GM12892 (cell line): ENCODE measurements around the gene CISD1.
A peak's percentile ranks its signal among the peaks of the same experiment; 100 is the strongest.

Experiments used
- DNase-seq: peaks from one replicate; pipeline ENCODE4 v3.0.0; 2011; ENCODE audit not compliant: insufficient read length
- FAIRE-seq: peaks from 2 replicates; lab custom pipeline; 2011; peaks lifted over from hg19 to GRCh38; lab: Jason Lieb, UNC
- POLR2A ChIP-seq: IDR thresholded peaks from 2 replicates; pipeline ENCODE4 v1.6.1; 2011; ENCODE audit warnings: low read depth, low read length, control low read depth
- POLR2AphosphoS5 ChIP-seq: IDR thresholded peaks from 2 replicates; pipeline ENCODE4 v1.6.1; 2011; ENCODE audit warnings: low read depth, low read length, control low read depth
- TAF1 ChIP-seq: IDR thresholded peaks from 2 replicates; pipeline ENCODE4 v1.6.1; 2011; ENCODE audit warnings: low read depth, mild to moderate bottlenecking, control low read depth, low read length, borderline replicate concordance

CISD1 gene

DNA sequence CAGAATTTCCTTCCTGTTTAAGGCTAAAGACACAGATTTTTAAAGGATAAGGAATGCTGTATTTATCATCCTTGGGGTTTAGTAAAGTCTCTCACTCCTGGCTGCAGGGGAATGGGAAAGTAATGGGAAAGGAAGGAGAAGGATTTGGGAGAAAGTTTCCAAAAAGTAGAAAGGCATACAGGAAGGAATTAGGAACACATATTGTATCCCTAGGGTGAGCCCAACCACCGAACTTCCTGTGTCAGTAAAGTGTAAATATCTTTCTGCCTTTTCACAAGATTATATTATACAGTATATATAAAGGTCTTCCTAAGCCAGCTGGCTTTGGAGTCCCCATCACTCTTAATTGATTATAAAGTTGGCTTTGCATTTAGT is 53.9 kb downstream of the CISD1 start:
- TF ChIP-seq POLR2AphosphoS5 (no peak), POLR2A (no peak), TAF1 (no peak)
- no peak for FAIRE-seq
- no peak for DNase-seq

- DNase-seq (no peak), FAIRE-seq (no peak)
- TF ChIP-seq TAF1 (no peak), POLR2AphosphoS5 (no peak), POLR2A (no peak)
These were observed 58.0 kb downstream of the CISD1 start for GRCh38 chr10:58326967-58327381.

DNA sequence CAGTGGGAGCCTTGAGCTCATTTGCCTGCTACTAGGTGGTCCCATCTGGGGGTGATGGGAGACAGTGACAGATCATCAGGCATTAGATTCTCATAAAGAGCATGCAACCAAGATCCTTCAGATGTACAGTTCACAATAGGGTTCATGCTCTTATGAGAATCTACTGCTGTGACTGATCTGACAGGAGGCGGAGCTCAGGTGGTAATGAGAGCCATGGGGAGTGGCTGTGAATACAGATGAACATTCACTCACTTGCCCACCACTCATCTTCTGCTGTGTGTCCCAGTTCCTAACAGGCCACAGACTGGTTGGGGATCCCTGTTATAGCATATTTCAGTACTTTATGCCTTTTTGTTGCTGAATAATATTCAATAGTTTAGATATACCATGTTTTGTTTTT is 59.3 kb downstream of the CISD1 start:
- DNase-seq = no peak
- no peak for FAIRE-seq

GRCh38 chr10:58330431-58330830 is 61.5 kb downstream of the CISD1 start:
- FAIRE-seq = no peak
- DNase-seq = no peak
- no peak for TF ChIP-seq TAF1

More for the DNA sequence above, 59.3 kb downstream of the CISD1 start:
- TF ChIP-seq TAF1 (no peak), POLR2A (no peak), POLR2AphosphoS5 (no peak)

DNA sequence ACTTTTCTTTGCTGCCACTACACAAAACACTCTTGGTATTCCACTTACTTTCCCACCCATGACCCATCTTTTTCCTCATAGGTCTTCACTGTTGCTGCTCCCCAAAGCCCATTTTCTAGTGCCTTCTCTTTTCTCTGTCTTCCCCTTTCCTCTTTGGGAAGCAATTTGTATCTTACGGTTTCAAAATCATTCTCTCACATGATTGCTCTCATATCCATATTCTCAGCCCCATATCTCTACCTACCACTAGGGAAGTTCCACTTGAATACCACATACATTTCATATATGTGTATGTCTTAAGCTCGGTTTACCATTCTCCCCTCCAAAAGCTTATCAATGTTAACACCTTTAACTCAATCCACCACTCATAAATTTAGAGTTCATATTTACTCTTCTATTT is 62.7 kb downstream of the CISD1 start:
- no peak for DNase-seq
- TF ChIP-seq POLR2A = no peak
- TF ChIP-seq TAF1 = no peak
- TF ChIP-seq POLR2AphosphoS5 = no peak
- no peak for FAIRE-seq

DNA sequence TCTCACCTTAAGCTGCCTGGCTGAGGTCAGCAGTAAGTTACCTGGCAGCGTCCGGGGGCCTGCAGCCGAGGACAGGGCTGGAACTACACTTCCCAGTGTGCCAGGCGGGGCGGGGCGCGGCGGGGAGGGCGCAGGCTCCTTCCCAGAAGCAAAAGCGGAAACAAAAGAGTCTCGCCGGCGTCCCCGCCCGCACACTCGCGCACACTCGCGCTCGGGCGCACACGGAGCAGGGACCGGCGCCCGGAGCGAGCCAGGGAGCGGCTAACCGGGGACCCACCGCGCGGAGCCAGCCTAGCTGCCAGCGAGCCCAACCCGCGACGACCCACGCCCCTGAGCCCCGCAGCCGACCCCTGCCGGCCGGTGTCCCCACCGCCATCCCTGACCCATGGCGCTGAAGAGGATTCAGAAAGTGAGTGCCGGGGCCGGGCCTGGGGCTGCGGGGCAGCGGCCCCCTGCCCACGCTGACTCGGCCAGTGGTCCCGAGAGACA is 65.9 kb downstream of the CISD1 start, which contains the start of gene UBE2D1:
UBE2D1 (plus strand) TSS at position 190 of the 489 bp plus-strand sequence; CDS start at position 386, 196 bp downstream.
- FAIRE-seq = peak; percentile 89
- TF ChIP-seq POLR2A (peak; percentile 96), TAF1 (peak; percentile 92), POLR2AphosphoS5 (peak; percentile 88)
- DNase-seq = peak; percentile 65

GRCh38 chr10:58335306-58336005 is 66.5 kb downstream of the CISD1 start:
- TF ChIP-seq POLR2AphosphoS5 (no peak), POLR2A (no peak), TAF1 (no peak)
- DNase-seq = peak; percentile 6
- peak; percentile 74 for FAIRE-seq

DNA sequence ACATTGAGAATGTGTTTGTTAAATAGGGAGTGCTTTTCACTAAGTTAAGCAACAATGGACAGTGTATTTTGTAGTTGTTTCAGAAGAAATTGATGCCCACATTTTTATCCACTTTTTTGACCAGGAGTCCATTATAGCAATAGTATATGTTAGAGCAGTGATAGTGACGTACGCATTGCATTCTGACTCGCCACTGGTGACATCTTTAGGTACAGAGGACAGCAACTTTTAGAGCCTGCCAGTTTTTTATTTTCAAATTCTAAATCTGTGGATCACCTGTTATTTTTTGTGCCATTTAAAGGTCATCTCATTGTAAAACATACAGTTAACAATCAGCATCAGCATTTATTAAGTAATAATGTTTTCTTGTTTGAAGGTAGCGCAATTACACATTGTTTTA is 67.3 kb downstream of the CISD1 start:
- FAIRE-seq (no peak), DNase-seq (no peak)
- TF ChIP-seq TAF1 = no peak
- TF ChIP-seq POLR2A = no peak
- no peak for TF ChIP-seq POLR2AphosphoS5
